DMS53 treated with DMSO at 0.1 percent for 48 hours (cell line): ENCODE measurements around the gene ARAP2.
A peak's percentile ranks its signal among the peaks of the same experiment; 100 is the strongest.

Experiments used
- DNase-seq: peaks from one replicate; lab custom pipeline; 2025; ENCODE audit not compliant: unreplicated experiment; lab: John Stamatoyannopoulos, UW

The ARAP2 gene

GRCh38 chr4:36244257-36245082 is at the start of gene ARAP2:
TSS of gene ARAP2 (minus strand) at chr4:36244514. CDS start at chr4:36229486, 15,028 bp downstream.
- DNase-seq, result peak; percentile 56

GRCh38 chr4:36292556-36293188 is 48.4 kb upstream of the ARAP2 start:
- DNase-seq, result no peak

- no peak for DNase-seq
These were observed 46.3 kb upstream of the ARAP2 start for GRCh38 chr4:36290641-36291040.

- no peak for DNase-seq
These were observed 44.6 kb upstream of the ARAP2 start for GRCh38 chr4:36288731-36289426.

GRCh38 chr4:36286481-36286871 is 42.2 kb upstream of the ARAP2 start:
- DNase-seq, result no peak

- peak; percentile 29 for DNase-seq
These were observed 41.6 kb upstream of the ARAP2 start for GRCh38 chr4:36285784-36286480.

GRCh38 chr4:36283912-36284465 is 39.7 kb upstream of the ARAP2 start:
- DNase-seq, result no peak

- no peak for DNase-seq
These were observed 38.3 kb upstream of the ARAP2 start for GRCh38 chr4:36282503-36283030.

GRCh38 chr4:36281384-36282106 is 37.2 kb upstream of the ARAP2 start, which contains the start of gene DTHD1:
TSS of gene DTHD1 (plus strand) at chr4:36281616. CDS start at chr4:36281759, 143 bp downstream.
- no peak for DNase-seq

- DNase-seq, result no peak
These were observed 36.2 kb upstream of the ARAP2 start for GRCh38 chr4:36280555-36280954.

- DNase-seq, result no peak
These were observed 34.5 kb upstream of the ARAP2 start for GRCh38 chr4:36278789-36279188.

- DNase-seq, result no peak
These were observed 33.2 kb upstream of the ARAP2 start for GRCh38 chr4:36277533-36277932.

GRCh38 chr4:36274158-36274557 is 29.8 kb upstream of the ARAP2 start:
- no peak for DNase-seq

GRCh38 chr4:36273276-36273675 is 29.0 kb upstream of the ARAP2 start:
- no peak for DNase-seq

- no peak for DNase-seq
These were observed 25.3 kb upstream of the ARAP2 start for GRCh38 chr4:36269533-36270173.

GRCh38 chr4:36269101-36269500 is 24.8 kb upstream of the ARAP2 start:
- DNase-seq, result no peak

- DNase-seq, result no peak
These were observed 23.4 kb upstream of the ARAP2 start for GRCh38 chr4:36267486-36268268.

GRCh38 chr4:36264207-36264826 is 20.0 kb upstream of the ARAP2 start:
- DNase-seq, result no peak
